OCI-LY7 (cell line): ENCODE data around the gene TMCO1. TPM values are rescaled to one million over a fixed set of nuclear protein-coding genes. Genes with fewer than 3 reads are reported as not detected.

Experiments used
- BruUV-seq: library from RNA; stranded (reverse); fragments of 400-500 nt; replicated peaks from 2 replicates; lab custom pipeline; 2021; lab: Mats Ljungman, UMichigan
- CTCF ChIA-PET: fragments of 300-600 bp; sonication (Branson Sonifier 250); formaldehyde crosslinking; loops from one replicate; lab custom pipeline; 2022; ENCODE audit warnings: antibody characterized with exemption; ENCODE audit not compliant: unreplicated experiment; lab: Charles Lee
- POLR2A ChIA-PET: fragments of 300-600 bp; sonication (Branson Sonifier 250); formaldehyde crosslinking; loops from one replicate; lab custom pipeline; 2022; ENCODE audit warnings: antibody characterized with exemption; lab: Charles Lee
- DNase-seq: peaks from one replicate; pipeline ENCODE4 v3.0.0-alpha.2; 2015; ENCODE audit warnings: low spot score
- H2AFZ ChIP-seq: fragments of 200-600 bp; sonication (generic), shearing (Covaris generic); 2 replicates; pipeline ENCODE4 v1.6.1; 2014; ENCODE audit warnings: mild to moderate bottlenecking, antibody characterized with exemption, low read length, moderate library complexity
- H3K27ac ChIP-seq: fragments of 200-600 bp; sonication (generic); 2 replicates; pipeline ENCODE4 v1.5.1; 2014; ENCODE audit warnings: mixed run types, low read depth, mild to moderate bottlenecking, moderate library complexity, low read length, inconsistent platforms; ENCODE audit not compliant: poor library complexity, severe bottlenecking
- H3K36me3 ChIP-seq: fragments of 200-600 bp; sonication (generic); 2 replicates; pipeline ENCODE4 v1.6.1; 2014; ENCODE audit warnings: mild to moderate bottlenecking, antibody characterized with exemption, low read length, moderate library complexity, mixed read lengths; ENCODE audit not compliant: insufficient read depth
- H3K4me1 ChIP-seq: fragments of 200-600 bp; sonication (generic); 2 replicates; pipeline ENCODE4 v1.5.1; 2014; ENCODE audit warnings: mild to moderate bottlenecking, low read length; ENCODE audit not compliant: insufficient read depth, poor library complexity, severe bottlenecking
- H3K4me2 ChIP-seq: fragments of 200-600 bp; sonication (generic); 2 replicates; pipeline ENCODE4 v1.6.1; 2014; ENCODE audit warnings: mild to moderate bottlenecking, low read length
- H3K4me3 ChIP-seq: fragments of 200-600 bp; sonication (generic); 2 replicates; pipeline ENCODE4 v1.5.1; 2014; ENCODE audit warnings: mild to moderate bottlenecking, low read depth, low read length; ENCODE audit not compliant: poor library complexity, severe bottlenecking
- H3K79me2 ChIP-seq: fragments of 200-600 bp; sonication (generic); 2 replicates; pipeline ENCODE4 v1.6.1; 2016; ENCODE audit warnings: low read depth, mild to moderate bottlenecking, low read length, moderate library complexity, mixed read lengths; ENCODE audit not compliant: insufficient read depth
- H3K9me2 ChIP-seq: fragments of 200-600 bp; sonication (generic); 2 replicates; pipeline ENCODE4 v1.6.1; 2016; ENCODE audit warnings: mild to moderate bottlenecking, low read length, mixed read lengths; ENCODE audit not compliant: insufficient read depth
- H3K9me3 ChIP-seq: fragments of 200-600 bp; sonication (generic); 2 replicates; pipeline ENCODE4 v1.6.1; 2014; ENCODE audit warnings: mild to moderate bottlenecking, mixed run types, low read length, mixed read lengths
- H4K20me1 ChIP-seq: fragments of 200-600 bp; sonication (generic); 2 replicates; pipeline ENCODE4 v1.6.1; 2014; ENCODE audit warnings: mild to moderate bottlenecking, antibody characterized with exemption, low read length, moderate library complexity, mixed read lengths; ENCODE audit not compliant: insufficient read depth
- EZH2phosphoT487 ChIP-seq: fragments of 200-600 bp; sonication (generic); IDR thresholded peaks from 2 replicates; pipeline ENCODE4 v1.6.1; 2018; ENCODE audit warnings: low read depth, borderline replicate concordance, mild to moderate bottlenecking, mixed run types, antibody characterized with exemption, low read length, moderate library complexity, mixed read lengths
- intact Hi-C: fragments of 100-400 bp; cut with micrococcal nuclease; formaldehyde crosslinking; loops from one replicate; pipeline ENCODE4 v1.10.0; 2022; ENCODE audit not compliant: unreplicated experiment
- total RNA-seq, 2 experiments: library from RNA; depleted of rRNA in 1 of 2; stranded (reverse); fragments of >200 nt in 1 of 2; shearing (Covaris generic) in 1 of 2; gene quantifications; 2 replicates each; pipeline ENCODE4 v1.2.3, GENCODE V29; 2014 to 2022
- TF ChIP-seq, protein P1 (sequence below): fragments of 200-600 bp; sonication (generic); conservative IDR thresholded peaks from 2 replicates; pipeline ENCODE4 v1.5.1; 2014; ENCODE audit warnings: mild to moderate bottlenecking, antibody characterized with exemption, low read length, moderate library complexity, mixed read lengths

The TMCO1 gene
- total RNA-seq, 2 experiments from 2014 or later = 22.9 to 44.5 TPM

- Histone ChIP-seq H4K20me1 (peaks cover 4% of the 10 kb centered on the region; the same call in 1 of the 2 replicates), H3K9me2 (no peaks in the 10 kb centered on the region), H3K27ac (no peak overlapping the region), H2AFZ (no peak overlapping the region), H3K36me3 (peaks cover 86% of the 10 kb centered on the region), H3K79me2 (peaks cover 4% of the 10 kb centered on the region; the same call in 1 of the 2 replicates), H3K4me3 (no peak overlapping the region), H3K4me1 (no peaks in the 10 kb centered on the region), H3K4me2 (no peak overlapping the region), H3K9me3 (no peaks in the 10 kb centered on the region)
- TF ChIP-seq, protein P1, sequence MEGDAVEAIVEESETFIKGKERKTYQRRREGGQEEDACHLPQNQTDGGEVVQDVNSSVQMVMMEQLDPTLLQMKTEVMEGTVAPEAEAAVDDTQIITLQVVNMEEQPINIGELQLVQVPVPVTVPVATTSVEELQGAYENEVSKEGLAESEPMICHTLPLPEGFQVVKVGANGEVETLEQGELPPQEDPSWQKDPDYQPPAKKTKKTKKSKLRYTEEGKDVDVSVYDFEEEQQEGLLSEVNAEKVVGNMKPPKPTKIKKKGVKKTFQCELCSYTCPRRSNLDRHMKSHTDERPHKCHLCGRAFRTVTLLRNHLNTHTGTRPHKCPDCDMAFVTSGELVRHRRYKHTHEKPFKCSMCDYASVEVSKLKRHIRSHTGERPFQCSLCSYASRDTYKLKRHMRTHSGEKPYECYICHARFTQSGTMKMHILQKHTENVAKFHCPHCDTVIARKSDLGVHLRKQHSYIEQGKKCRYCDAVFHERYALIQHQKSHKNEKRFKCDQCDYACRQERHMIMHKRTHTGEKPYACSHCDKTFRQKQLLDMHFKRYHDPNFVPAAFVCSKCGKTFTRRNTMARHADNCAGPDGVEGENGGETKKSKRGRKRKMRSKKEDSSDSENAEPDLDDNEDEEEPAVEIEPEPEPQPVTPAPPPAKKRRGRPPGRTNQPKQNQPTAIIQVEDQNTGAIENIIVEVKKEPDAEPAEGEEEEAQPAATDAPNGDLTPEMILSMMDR = peak; percentile 45
- no peak for TF ChIP-seq EZH2phosphoT487
- BruUV-seq = no TSS peak
- ChIA-PET POLR2A (interaction anchor here (1.0 kb wide), 1 partner anchor 19 kb away, joined by 3 read pairs; the partner anchor contains the start of gene ALDH9A1), CTCF (interaction anchor here (1.0 kb wide), 1 partner anchor 17 kb away, joined by 3 read pairs; no protein-coding TSS in a partner anchor)
- no peak for DNase-seq
- intact Hi-C loops = loop anchor here (2.0 kb wide), 1 partner anchor 77 kb away; no protein-coding TSS in a partner anchor
Measured at GRCh38 chr1:165679282-165680036, 89.2 kb downstream of the TMCO1 start.

- Histone ChIP-seq H3K27ac (no peak overlapping the region), H3K4me2 (no peak overlapping the region), H3K36me3 (peaks cover 81% of the 10 kb centered on the region), H3K79me2 (no peaks in the 10 kb centered on the region), H3K4me3 (no peak overlapping the region), H4K20me1 (no peaks in the 10 kb centered on the region), H3K9me3 (no peaks in the 10 kb centered on the region), H2AFZ (no peak overlapping the region), H3K4me1 (no peaks in the 10 kb centered on the region), H3K9me2 (no peaks in the 10 kb centered on the region)
- ChIA-PET CTCF (no interaction called here), POLR2A (interaction anchor here (0.7 to 1.0 kb wide), 2 partner anchors 20 to 33 kb away, joined by 3 to 4 read pairs; partner anchors contain the start of gene ALDH9A1)
- TF ChIP-seq, protein P1 = no peak
- no peak for TF ChIP-seq EZH2phosphoT487
- intact Hi-C loops = loop anchor here (2.0 kb wide), 1 partner anchor 76 kb away; no protein-coding TSS in a partner anchor
- no TSS peak for BruUV-seq
- DNase-seq = no peak
Measured at GRCh38 chr1:165678509-165678908, 90.2 kb downstream of the TMCO1 start.

Other genes with a start within 250 kb of the TMCO1 start
- gene LRRC52, start 224.9 kb downstream of the TMCO1 start, total RNA-seq (2014; rRNA removed; shearing (Covaris generic)) = not detected in 2 replicates
- not detected in 2 replicates for gene LRRC52, start 224.9 kb downstream of the TMCO1 start, total RNA-seq (2022)
- 95.7 and 127 TPM in 2 replicates for gene MGST3, start 137.6 kb downstream of the TMCO1 start, total RNA-seq (2014; rRNA removed; shearing (Covaris generic))
- gene MGST3, start 137.6 kb downstream of the TMCO1 start, total RNA-seq (2022) = 115 and 124 TPM in 2 replicates
- gene ALDH9A1, start 70.3 kb downstream of the TMCO1 start, total RNA-seq (2014; rRNA removed; shearing (Covaris generic)) = 22.5 and 36.0 TPM in 2 replicates
- gene ALDH9A1, start 70.3 kb downstream of the TMCO1 start, total RNA-seq (2022) = 27.7 and 32.1 TPM in 2 replicates
- gene UCK2, start 58.7 kb upstream of the TMCO1 start, total RNA-seq (2014; rRNA removed; shearing (Covaris generic)) = 65.6 and 75.8 TPM in 2 replicates
- 66.0 and 66.6 TPM in 2 replicates for gene UCK2, start 58.7 kb upstream of the TMCO1 start, total RNA-seq (2022)